Measurements from ENCODE around the gene FAM180A.
"Not testable (repeated sequence)": the region's sequence is repeated elsewhere in the genome, so short reads cannot be mapped to it uniquely, and the experiment has no call there.

The FAM180A gene

DNA sequence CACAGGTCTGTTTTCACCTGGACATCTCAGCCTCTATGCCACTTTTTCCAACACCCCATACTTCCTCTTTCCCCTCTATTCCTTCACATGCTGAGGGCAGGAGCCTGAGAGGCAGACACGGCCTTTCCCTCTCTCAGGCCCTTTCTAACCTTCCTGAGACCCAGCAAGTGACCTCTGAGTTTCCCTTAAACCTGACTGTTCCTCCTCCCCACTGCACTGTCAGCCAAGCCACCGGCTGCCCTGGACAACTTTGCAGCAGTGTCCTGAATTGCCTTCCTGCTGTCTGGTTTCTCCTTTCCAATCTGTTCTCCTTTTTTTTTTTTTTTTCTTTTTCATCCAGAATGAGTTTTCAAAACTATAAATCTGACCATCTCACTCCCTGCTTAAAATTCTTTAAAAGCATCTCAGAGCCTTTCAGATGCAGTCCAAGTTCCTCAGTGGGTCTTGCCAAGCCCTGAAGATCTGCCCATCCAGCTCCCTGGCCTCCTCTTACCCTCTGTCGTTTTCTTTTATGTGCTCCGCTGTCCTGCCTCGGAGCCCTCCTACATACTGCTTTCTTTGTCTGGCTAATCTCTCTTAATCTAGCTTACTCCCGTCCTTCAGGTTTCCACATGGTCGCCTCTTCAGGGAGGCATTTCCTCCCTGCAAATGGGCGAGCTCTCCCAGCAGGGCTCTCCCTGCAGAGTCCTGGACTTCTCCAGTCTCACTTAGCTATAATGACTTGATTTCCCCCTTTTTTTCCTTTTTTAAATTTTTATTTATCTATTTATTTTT lies 51.1 kb downstream of the FAM180A start:
- TF ChIP-seq, protein P1, sequence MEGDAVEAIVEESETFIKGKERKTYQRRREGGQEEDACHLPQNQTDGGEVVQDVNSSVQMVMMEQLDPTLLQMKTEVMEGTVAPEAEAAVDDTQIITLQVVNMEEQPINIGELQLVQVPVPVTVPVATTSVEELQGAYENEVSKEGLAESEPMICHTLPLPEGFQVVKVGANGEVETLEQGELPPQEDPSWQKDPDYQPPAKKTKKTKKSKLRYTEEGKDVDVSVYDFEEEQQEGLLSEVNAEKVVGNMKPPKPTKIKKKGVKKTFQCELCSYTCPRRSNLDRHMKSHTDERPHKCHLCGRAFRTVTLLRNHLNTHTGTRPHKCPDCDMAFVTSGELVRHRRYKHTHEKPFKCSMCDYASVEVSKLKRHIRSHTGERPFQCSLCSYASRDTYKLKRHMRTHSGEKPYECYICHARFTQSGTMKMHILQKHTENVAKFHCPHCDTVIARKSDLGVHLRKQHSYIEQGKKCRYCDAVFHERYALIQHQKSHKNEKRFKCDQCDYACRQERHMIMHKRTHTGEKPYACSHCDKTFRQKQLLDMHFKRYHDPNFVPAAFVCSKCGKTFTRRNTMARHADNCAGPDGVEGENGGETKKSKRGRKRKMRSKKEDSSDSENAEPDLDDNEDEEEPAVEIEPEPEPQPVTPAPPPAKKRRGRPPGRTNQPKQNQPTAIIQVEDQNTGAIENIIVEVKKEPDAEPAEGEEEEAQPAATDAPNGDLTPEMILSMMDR (IDR thresholded peaks at IDR 0.05; ENCODE audit: extremely low read depth, insufficient read depth, missing control alignments), result no peak
- no peak for DNase-seq (ENCODE audit: low spot score)
- in situ Hi-C loops (cut with MboI; ENCODE audit: low pct_unique_long_range_greater_than_20kb, low sequenced_read_pairs, unreplicated experiment), result no loop called here

DNA sequence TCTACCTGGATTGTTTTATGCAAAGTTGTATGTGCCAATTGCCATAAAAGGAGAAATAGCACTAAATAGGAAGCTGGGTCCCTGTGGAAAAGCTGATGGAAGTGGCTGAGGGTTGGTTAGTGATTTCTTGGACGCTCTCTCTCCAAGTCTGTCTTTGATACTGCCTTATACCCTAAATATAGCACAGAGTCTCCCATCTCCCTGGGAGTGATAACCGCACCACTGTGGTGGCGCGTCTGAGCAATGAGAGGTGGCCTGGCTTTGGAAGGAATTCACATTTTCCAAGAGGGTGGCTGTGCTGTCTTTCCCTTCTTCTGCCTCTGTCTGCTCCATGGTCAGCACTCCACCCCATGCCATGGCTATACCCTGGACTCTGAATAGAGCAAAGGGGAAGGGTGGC lies 55.1 kb downstream of the FAM180A start:
- TF ChIP-seq, protein P1 (IDR thresholded peaks at IDR 0.05; ENCODE audit: extremely low read depth, insufficient read depth, missing control alignments), result no peak
- DNase-seq (ENCODE audit: low spot score), result no peak
- in situ Hi-C loops (cut with MboI; ENCODE audit: low pct_unique_long_range_greater_than_20kb, low sequenced_read_pairs, unreplicated experiment), result no loop called here

DNA sequence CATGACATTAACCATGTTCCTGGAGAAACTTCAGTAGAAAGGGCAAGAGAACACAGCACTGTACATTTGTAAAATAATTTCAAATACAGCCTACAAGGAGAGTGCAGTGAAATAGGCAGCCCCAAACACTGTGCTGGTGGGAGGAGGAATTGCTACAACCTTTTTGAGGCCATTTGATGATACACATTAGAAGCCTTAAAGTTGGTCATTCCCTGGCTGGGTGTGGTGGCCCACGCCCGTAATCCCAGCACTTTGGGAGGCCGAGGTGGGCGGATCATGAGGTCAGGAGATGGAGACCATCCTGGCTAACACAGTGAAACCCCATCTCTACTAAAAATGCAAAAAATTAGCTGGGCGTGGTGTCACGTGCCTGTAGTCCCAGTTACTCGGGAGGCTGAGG lies 56.0 kb downstream of the FAM180A start:
- in situ Hi-C loops (cut with MboI; ENCODE audit: low pct_unique_long_range_greater_than_20kb, low sequenced_read_pairs, unreplicated experiment), result not testable (repeated sequence)

DNA sequence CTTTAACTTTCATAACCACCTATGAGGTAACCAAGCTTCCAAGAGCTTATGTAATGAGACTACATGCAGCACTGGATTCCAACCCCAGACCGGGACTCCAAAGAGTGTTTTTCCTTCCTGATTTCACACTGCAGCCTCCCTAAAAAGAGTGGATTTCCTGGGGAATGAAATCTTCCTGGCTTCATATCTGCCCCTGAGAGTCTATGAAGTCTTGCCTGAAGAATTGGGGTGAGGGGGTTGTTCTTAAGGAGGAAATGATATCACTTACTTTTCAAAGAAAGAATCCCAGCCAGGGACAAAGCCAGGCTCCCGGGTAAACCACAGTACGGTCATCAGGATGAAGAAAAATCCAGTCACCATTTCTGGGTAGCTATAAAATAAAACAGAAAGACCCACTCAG lies 56.6 kb downstream of the FAM180A start:
- DNase-seq (ENCODE audit: low spot score), result no peak
- in situ Hi-C loops (cut with MboI; ENCODE audit: low pct_unique_long_range_greater_than_20kb, low sequenced_read_pairs, unreplicated experiment), result no loop called here
- TF ChIP-seq, protein P1 (IDR thresholded peaks at IDR 0.05; ENCODE audit: extremely low read depth, insufficient read depth, missing control alignments), result no peak

More for the DNA sequence above, 56.0 kb downstream of the FAM180A start:
- not testable (repeated sequence) for DNase-seq (ENCODE audit: low spot score)

DNA sequence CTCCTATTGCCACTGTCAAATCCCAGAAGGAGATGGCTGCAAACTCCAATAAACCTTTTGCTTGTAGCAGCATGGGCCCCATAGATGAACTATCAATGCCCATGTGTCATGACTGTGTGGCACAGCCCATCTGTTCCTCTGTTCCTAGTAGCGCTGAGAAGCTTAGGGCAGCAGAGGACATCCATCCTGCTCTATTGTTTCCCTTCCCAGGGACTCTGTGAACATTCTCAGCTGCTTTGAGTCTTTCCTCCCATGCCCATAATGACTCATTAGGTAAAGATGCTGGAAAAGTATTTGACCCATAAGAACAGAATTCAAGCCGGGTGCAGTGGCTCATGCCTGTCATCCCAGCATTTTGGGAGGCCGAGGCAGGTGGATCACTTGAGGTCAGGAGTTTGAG lies 58.0 kb downstream of the FAM180A start:
- TF ChIP-seq, protein P1 (IDR thresholded peaks at IDR 0.05; ENCODE audit: extremely low read depth, insufficient read depth, missing control alignments), result no peak
- DNase-seq (ENCODE audit: low spot score), result no peak
- in situ Hi-C loops (cut with MboI; ENCODE audit: low pct_unique_long_range_greater_than_20kb, low sequenced_read_pairs, unreplicated experiment), result no loop called here

DNA sequence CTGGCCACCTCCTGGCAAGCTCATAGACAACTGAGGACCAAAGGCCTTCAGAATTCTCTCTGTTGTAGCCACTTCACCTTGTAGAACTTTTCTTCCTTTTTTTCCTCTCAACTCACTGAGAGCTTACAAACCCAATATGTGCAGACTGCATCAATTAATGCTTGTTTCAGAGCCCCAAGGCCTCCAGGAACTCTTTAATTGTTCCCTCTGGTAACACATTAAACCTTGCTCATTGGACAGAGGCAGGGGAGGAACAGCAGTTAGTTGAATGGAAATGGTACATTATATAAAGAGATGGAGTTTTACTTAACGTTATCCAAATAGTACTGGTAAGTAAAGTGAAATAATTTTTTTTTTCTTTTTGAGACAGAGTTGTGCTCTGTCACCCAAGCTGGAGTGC lies 61.1 kb downstream of the FAM180A start:
- in situ Hi-C loops (cut with MboI; ENCODE audit: low pct_unique_long_range_greater_than_20kb, low sequenced_read_pairs, unreplicated experiment), result no loop called here
- no peak for DNase-seq (ENCODE audit: low spot score)
- TF ChIP-seq, protein P1 (IDR thresholded peaks at IDR 0.05; ENCODE audit: extremely low read depth, insufficient read depth, missing control alignments), result no peak

DNA sequence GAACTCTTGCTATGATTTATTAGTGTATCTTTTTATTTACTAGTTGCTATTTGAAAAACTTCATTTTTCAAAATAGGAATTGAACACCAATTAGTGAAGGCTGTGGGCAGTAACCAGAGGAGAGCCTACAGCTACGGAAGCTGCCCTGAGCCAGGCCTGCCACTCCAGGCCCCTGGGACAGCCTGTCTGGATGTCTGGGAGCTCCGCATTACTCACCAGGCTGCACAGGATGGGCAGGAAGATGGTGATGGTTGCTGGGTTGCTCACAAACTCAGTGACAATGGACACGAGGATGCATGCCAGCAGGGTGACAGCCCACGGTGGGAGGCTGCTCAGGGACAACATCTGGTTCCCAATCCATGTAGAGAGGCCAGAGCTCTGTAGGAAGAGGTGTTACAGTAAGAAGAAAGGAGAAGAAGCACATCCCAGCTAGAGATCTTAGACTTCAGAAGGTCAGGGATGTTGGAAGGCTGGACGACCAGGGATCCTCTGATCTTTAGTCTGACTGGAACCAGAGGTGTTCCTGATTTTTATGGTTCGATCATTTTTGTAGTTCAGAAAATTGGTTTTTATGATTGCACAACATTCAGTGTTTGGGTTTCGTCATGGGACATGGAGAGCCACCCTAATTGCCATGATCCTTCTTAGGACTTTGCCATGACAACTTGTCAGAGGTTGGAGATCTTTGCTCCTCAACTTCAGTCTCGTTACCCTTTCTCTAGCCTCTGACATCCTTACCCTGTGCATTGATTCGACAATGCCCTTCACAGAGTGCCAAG lies 63.1 kb downstream of the FAM180A start:
- in situ Hi-C loops (cut with MboI; ENCODE audit: low pct_unique_long_range_greater_than_20kb, low sequenced_read_pairs, unreplicated experiment), result no loop called here
- TF ChIP-seq, protein P1 (IDR thresholded peaks at IDR 0.05; ENCODE audit: extremely low read depth, insufficient read depth, missing control alignments), result no peak
- DNase-seq (ENCODE audit: low spot score), result no peak

All from GM13977 (cell line).